Kidney (tissue), 14 donors: ENCODE measurements around the gene INPP5D. TPM values are rescaled to one million over a fixed set of nuclear protein-coding genes. Genes with fewer than 3 reads are reported as not detected.

Experiments used
- DNase-seq, 5 donors: peaks; one replicate each; pipeline ENCODE4 v3.0.0-alpha.2; 2013 to 2020
- FAIRE-seq: peaks from 2 replicates; lab custom pipeline; 2012; peaks lifted over from hg19 to GRCh38; lab: Jason Lieb, UNC
- H3K27ac ChIP-seq, 2 donors: one replicate each; pipeline ENCODE4 v1.7.0; 2013; ENCODE audit warnings: low read depth in 2 of 2, low read length in 2 of 2, inconsistent platforms in 1 of 2
- H3K27me3 ChIP-seq: one replicate; pipeline ENCODE4 v1.7.1; 2013; ENCODE audit warnings: low read length, inconsistent platforms; ENCODE audit not compliant: control insufficient read depth, insufficient read depth
- H3K36me3 ChIP-seq, 3 donors: one replicate each; pipeline versions ENCODE4 v1.7.0 to v1.7.1; 2013; ENCODE audit warnings: low read length in 3 of 3, control low read depth in 1 of 3, inconsistent platforms in 1 of 3; ENCODE audit not compliant: insufficient read depth in 3 of 3, control insufficient read depth in 2 of 3
- H3K4me1 ChIP-seq, 3 donors: one replicate each; pipeline versions ENCODE4 v1.7.0 to v1.7.1; 2013; ENCODE audit warnings: low read length in 3 of 3, inconsistent platforms in 1 of 3, low read depth in 1 of 3; ENCODE audit not compliant: control insufficient read depth in 2 of 3, insufficient read depth in 2 of 3
- H3K4me3 ChIP-seq, 3 donors: one replicate each; pipeline versions ENCODE4 v1.7.0 to v1.8.1; 2013; ENCODE audit warnings: low read length in 3 of 3, control low read depth in 1 of 3, inconsistent platforms in 1 of 3
- H3K9ac ChIP-seq, 3 donors: one replicate each; pipeline versions ENCODE4 v1.7.0 to v1.7.1; 2013; ENCODE audit warnings: low read length in 3 of 3, control low read depth in 1 of 3, inconsistent platforms in 1 of 3
- H3K9me3 ChIP-seq, 3 donors: one replicate each; pipeline versions ENCODE4 v1.7.0 to v1.7.1; 2013; ENCODE audit warnings: low read length in 3 of 3, control low read depth in 1 of 3, inconsistent platforms in 1 of 3; ENCODE audit not compliant: control insufficient read depth in 2 of 3, insufficient read depth in 1 of 3
- CTCF ChIP-seq: IDR thresholded peaks from 3 replicates; pipeline ENCODE4 v1.5.1; 2012; ENCODE audit warnings: mild to moderate bottlenecking, moderate library complexity, borderline replicate concordance; ENCODE audit not compliant: insufficient read depth; ENCODE audit errors: extremely low read depth
- intact Hi-C: fragments of 100-400 bp; cut with DNase I; formaldehyde crosslinking; loops from one replicate; pipeline ENCODE4 v1.11.1; 2022
- polyA plus RNA-seq: library from polyadenylated mRNA; stranded (reverse); fragments of 350-450 nt; fragmentation: Illumina TruSeq; extraction: RNeasy Lipid Tissue Mini Kit (QIAGEN cat#74804); gene quantifications from one replicate; pipeline ENCODE4 v1.2.3, GENCODE V29; 2014; ENCODE audit warnings: low read depth, low replicate concordance; ENCODE audit not compliant: insufficient read depth
- total RNA-seq: library from RNA; stranded (reverse); fragmentation: NEBNext Ultra II Directional; extraction: Animal tissue kit (Norgen Biotek cat#: 25700); gene quantifications from one replicate; pipeline ENCODE4 v1.2.1, GENCODE V29; 2021
- donor health status: control.
- donor health status: control.
- donor health status: control.
- donor health status: control.
- donor health status: control.
- donor health status: DM: yes; HTN: yes; CAD: no.
- donor health status: Normal renal cell carcinoma (clear cell type).

The INPP5D gene
- total and polyA plus RNA-seq, 2 donors from 2014 or later: 2.6 to 29.6 TPM

- Histone ChIP-seq H3K27me3 (no peaks in the 10 kb centered on the region), H3K9me3 (no peaks in the 10 kb centered on the region), H3K4me3 (no peak overlapping the region), H3K4me1 (peaks cover 0 to 15% (median 8%) of the 10 kb centered on the region in 3 donors), H3K36me3 (no peaks in the 10 kb centered on the region), H3K27ac (peak overlapping the region; percentile 51 to 77), H3K9ac (no peak overlapping the region)
- DNase-seq (no peak), FAIRE-seq (no peak)
- intact Hi-C loops: no loop called here
- TF ChIP-seq CTCF: no peak
Observed at GRCh38 chr2:233085839-233086150, 25.7 kb downstream of the INPP5D start.

- intact Hi-C loops: no loop called here
- FAIRE-seq: no peak
- H3K4me1 ChIP-seq: peaks cover 0 to 12% (median 8%) of the 10 kb centered on the region in 3 donors
Observed at GRCh38 chr2:233087713-233088112, 27.6 kb downstream of the INPP5D start.

GRCh38 chr2:233088972-233089345 lies 28.8 kb downstream of the INPP5D start:
- H3K9ac ChIP-seq: no peak overlapping the region
- no peaks in the 10 kb centered on the region for H3K9me3 ChIP-seq
- peaks cover 0 to 4% (median 4%) of the 10 kb centered on the region in 3 donors for H3K4me1 ChIP-seq
- H3K27me3 ChIP-seq: no peaks in the 10 kb centered on the region
- intact Hi-C loops: no loop called here
- H3K36me3 ChIP-seq: no peaks in the 10 kb centered on the region
- DNase-seq: peak in 1 of 5 donors; percentile 40
- no peak for FAIRE-seq
- H3K4me3 ChIP-seq: no peak overlapping the region
- H3K27ac ChIP-seq: no peak overlapping the region
- no peak for TF ChIP-seq CTCF

More at GRCh38 chr2:233087713-233088112, 27.6 kb downstream of the INPP5D start:
- H3K36me3 ChIP-seq: no peaks in the 10 kb centered on the region
- H3K27ac ChIP-seq: no peak overlapping the region
- H3K9ac ChIP-seq: no peak overlapping the region
- no peak overlapping the region for H3K4me3 ChIP-seq
- TF ChIP-seq CTCF: no peak
- no peaks in the 10 kb centered on the region for H3K9me3 ChIP-seq
- no peak for DNase-seq
- no peaks in the 10 kb centered on the region for H3K27me3 ChIP-seq

- H3K4me3 ChIP-seq: no peak overlapping the region
- FAIRE-seq: no peak
- H3K27ac ChIP-seq: no peak overlapping the region
- H3K36me3 ChIP-seq: no peaks in the 10 kb centered on the region
- H3K9ac ChIP-seq: no peak overlapping the region
- no peaks in the 10 kb centered on the region for H3K9me3 ChIP-seq
- DNase-seq: peak in 1 of 5 donors; percentile 59
- TF ChIP-seq CTCF: no peak
- intact Hi-C loops: no loop called here
- H3K4me1 ChIP-seq: peaks cover 0 to 4% (median 2%) of the 10 kb centered on the region in 3 donors
- H3K27me3 ChIP-seq: no peaks in the 10 kb centered on the region
Observed at GRCh38 chr2:233089851-233090250, 29.7 kb downstream of the INPP5D start.
